ENCODE measurements around the gene LRRC75B.
"Not testable (repeated sequence)": the region's sequence is repeated elsewhere in the genome, so short reads cannot be mapped to it uniquely, and the experiment has no call there.

The LRRC75B gene

GRCh38 chr22:24592851-24593558 is at the start of gene LRRC75B:
LRRC75B (minus strand) TSS chr22:24593073; CDS start chr22:24593039, 34 bp downstream.
- DNase-seq (ENCODE audit: low read depth in 3 of 3) = peak in 2 of 3 donors; percentile 10 to 35

GRCh38 chr22:24642307-24642706 is 49.4 kb upstream of the LRRC75B start:
- DNase-seq (ENCODE audit: low read depth in 3 of 3) = not testable (repeated sequence)

- not testable (repeated sequence) for DNase-seq (ENCODE audit: low read depth in 3 of 3)
Measured at GRCh38 chr22:24636513-24636912, 43.6 kb upstream of the LRRC75B start.

- DNase-seq (ENCODE audit: low read depth in 3 of 3) = not testable (repeated sequence)
Measured at GRCh38 chr22:24634776-24635389, 42.0 kb upstream of the LRRC75B start.

GRCh38 chr22:24633231-24634023 is 40.6 kb upstream of the LRRC75B start:
- DNase-seq (ENCODE audit: low read depth in 3 of 3) = not testable (repeated sequence)

- not testable (repeated sequence) for DNase-seq (ENCODE audit: low read depth in 3 of 3)
Measured at GRCh38 chr22:24632642-24633041, 39.8 kb upstream of the LRRC75B start.

- DNase-seq (ENCODE audit: low read depth in 3 of 3) = not testable (repeated sequence)
Measured at GRCh38 chr22:24631430-24632122, 38.7 kb upstream of the LRRC75B start.

GRCh38 chr22:24630812-24631427 is 38.0 kb upstream of the LRRC75B start:
- not testable (repeated sequence) for DNase-seq (ENCODE audit: low read depth in 3 of 3)

GRCh38 chr22:24629069-24629468 is 36.2 kb upstream of the LRRC75B start:
- DNase-seq (ENCODE audit: low read depth in 3 of 3) = not testable (repeated sequence)

GRCh38 chr22:24627911-24628310 is 35.0 kb upstream of the LRRC75B start:
- DNase-seq (ENCODE audit: low read depth in 3 of 3) = not testable (repeated sequence)

GRCh38 chr22:24622596-24622995 is 29.7 kb upstream of the LRRC75B start:
- DNase-seq (ENCODE audit: low read depth in 3 of 3) = not testable (repeated sequence)

GRCh38 chr22:24621244-24621643 is 28.4 kb upstream of the LRRC75B start:
- not testable (repeated sequence) for DNase-seq (ENCODE audit: low read depth in 3 of 3)

GRCh38 chr22:24614794-24615193 is 21.9 kb upstream of the LRRC75B start:
- not testable (repeated sequence) for DNase-seq (ENCODE audit: low read depth in 3 of 3)

GRCh38 chr22:24609888-24610287 is 17.0 kb upstream of the LRRC75B start:
- not testable (repeated sequence) for DNase-seq (ENCODE audit: low read depth in 3 of 3)

- not testable (repeated sequence) for DNase-seq (ENCODE audit: low read depth in 3 of 3)
Measured at GRCh38 chr22:24608327-24608726, 15.5 kb upstream of the LRRC75B start.

GRCh38 chr22:24607429-24607983 is 14.6 kb upstream of the LRRC75B start:
- peak; percentile 40 to 61 (median 55) for DNase-seq (ENCODE audit: low read depth in 3 of 3)

GRCh38 chr22:24606340-24606739 is 13.5 kb upstream of the LRRC75B start:
- not testable (repeated sequence) for DNase-seq (ENCODE audit: low read depth in 3 of 3)

- not testable (repeated sequence) for DNase-seq (ENCODE audit: low read depth in 3 of 3)
Measured at GRCh38 chr22:24603770-24604629, 11.1 kb upstream of the LRRC75B start.

GRCh38 chr22:24602847-24603769 is 10.2 kb upstream of the LRRC75B start, which contains the start of gene GGT1:
GGT1 (plus strand) TSS chr22:24603193; CDS start chr22:24611082, 7,889 bp downstream.
- not testable (repeated sequence) for DNase-seq (ENCODE audit: low read depth in 3 of 3)
